K562 (cell line): ENCODE results near the gene GCK. TPM values are rescaled to one million over a fixed set of nuclear protein-coding genes. Genes with fewer than 3 reads are reported as not detected.

ENCODE experiments used
- BDP1 ChIP-seq: IDR thresholded peaks from 3 replicates; pipeline ENCODE4 v1.6.1; 2011; ENCODE audit not compliant: insufficient read length, insufficient read depth
- DIDO1 ChIP-seq: fragments of 450-650 bp; IDR thresholded peaks from 2 replicates; pipeline ENCODE4 v1.6.1; 2016; ENCODE audit warnings: low read depth, missing biosample characterization, missing genetic modification characterization
- EP400 ChIP-seq: fragments of 450-650 bp; IDR thresholded peaks from 2 replicates; pipeline ENCODE4 v1.6.1; 2017; ENCODE audit warnings: antibody characterized with exemption, mild to moderate bottlenecking, moderate library complexity
- FOXK1 ChIP-seq: sonication (generic); formaldehyde crosslinking; IDR thresholded peaks from 2 replicates; pipeline ENCODE4 v1.8.0; 2022; ENCODE audit warnings: missing genetic modification reagents, mild to moderate bottlenecking, borderline replicate concordance
- HNRNPK ChIP-seq: fragments of 200-400 bp; formaldehyde crosslinking; IDR thresholded peaks from one replicate; pipeline ENCODE4 v1.6.1; 2018; ENCODE audit warnings: mild to moderate bottlenecking, low read depth, low read length; ENCODE audit not compliant: poor library complexity, severe bottlenecking
- IFI16 ChIP-seq: fragments of 250-450 bp; sonication (Bioruptor Pico); IDR thresholded peaks from 2 replicates; pipeline ENCODE4 v2.1.2; 2022; ENCODE audit warnings: mild to moderate bottlenecking, inconsistent platforms
- KDM5B ChIP-seq: fragments of 200-600 bp; sonication (generic); IDR thresholded peaks from 2 replicates; pipeline ENCODE4 v1.6.1; 2012; ENCODE audit warnings: low read depth, mild to moderate bottlenecking, moderate library complexity, low read length, control low read depth, inconsistent platforms; ENCODE audit not compliant: insufficient replicate concordance
- MBD2 ChIP-seq: sonication (generic); IDR thresholded peaks from 2 replicates; pipeline ENCODE4 v1.6.1; 2016; ENCODE audit warnings: low read depth, borderline replicate concordance
- MCM3 ChIP-seq: fragments of 450-650 bp; IDR thresholded peaks from 2 replicates; pipeline ENCODE4 v1.6.1; 2016
- MEF2A ChIP-seq: IDR thresholded peaks from 2 replicates; pipeline ENCODE4 v1.6.1; 2011; ENCODE audit warnings: low read depth, mild to moderate bottlenecking, low read length, moderate library complexity; ENCODE audit not compliant: control insufficient read depth
- NR0B1 ChIP-seq: fragments of 450-650 bp; IDR thresholded peaks from one replicate; pipeline ENCODE4 v1.6.1; 2018; ENCODE audit warnings: mild to moderate bottlenecking, moderate library complexity; ENCODE audit not compliant: partially characterized antibody
- POLR2A ChIP-seq: fragments of 450-650 bp; conservative IDR thresholded peaks from 2 replicates; pipeline ENCODE4 v1.6.1; 2016
- SMARCE1 ChIP-seq: fragments of 450-650 bp; IDR thresholded peaks from 2 replicates; pipeline ENCODE4 v1.7.1; 2016; ENCODE audit warnings: mild to moderate bottlenecking
- SRF ChIP-seq, 2 experiments: fragments of 250-450, 450-650 bp in 1 of 2; sonication (Bioruptor Pico) in 1 of 2; sonication (generic) in 1 of 2; formaldehyde crosslinking; IDR thresholded peaks; 2 replicates each; pipeline versions ENCODE4 v1.5.0 to v1.5.1; 2020 to 2022; ENCODE audit warnings: mild to moderate bottlenecking in 1 of 2, missing genetic modification reagents in 1 of 2
- XRCC5 ChIP-seq: fragments of 200-400 bp; formaldehyde crosslinking; IDR thresholded peaks from 2 replicates; pipeline ENCODE4 v1.6.1; 2017; ENCODE audit warnings: low read depth, mild to moderate bottlenecking, low read length
- ZBTB43 ChIP-seq: sonication (generic); formaldehyde crosslinking; IDR thresholded peaks from 2 replicates; pipeline ENCODE4 v1.8.0; 2023; ENCODE audit warnings: mild to moderate bottlenecking, missing genetic modification reagents
- ZKSCAN8 ChIP-seq: fragments of 200-800 bp; sonication (Bioruptor generic); IDR thresholded peaks from 2 replicates; pipeline ENCODE4 v1.6.1; 2016; ENCODE audit warnings: missing genetic modification characterization, missing compliant biosample characterization
- ZNF408 ChIP-seq: fragments of 250-450 bp; sonication (Bioruptor Pico); IDR thresholded peaks from 2 replicates; pipeline ENCODE4 v1.4.0; 2020; ENCODE audit warnings: low read depth, mild to moderate bottlenecking, moderate library complexity
- ZSCAN29 ChIP-seq: fragments of 450-650 bp; IDR thresholded peaks from 2 replicates; pipeline ENCODE4 v1.6.1; 2017
- polyA plus RNA-seq, 8 experiments: library from polyadenylated mRNA; depleted of rRNA in 4 of 8; stranded (reverse) in 5 of 8; unstranded in 3 of 8; fragments of >200 nt; fragmentation: Nextera tagmentation in 2 of 8; fragmentation: Illumina TruSeq in 1 of 8; extraction: Ambion mirVana in 2 of 8; extraction: Trizol in 1 of 8; gene quantifications; 2 replicates each; pipeline versions ENCODE4 v1.2.1 to v1.2.3, GENCODE V29; 2011 to 2014; ENCODE audit warnings: inconsistent platforms in 1 of 8, missing spikeins in 1 of 8
- total RNA-seq, 7 experiments: library from RNA; depleted of rRNA in 6 of 7; stranded (reverse); fragments of >200 nt in 6 of 7; fragmentation: Illumina TruSeq in 2 of 7; extraction: Trizol in 2 of 7; gene quantifications; 2 replicates each; pipeline versions ENCODE4 v1.2.1 to v1.2.3, GENCODE V29; 2011 to 2021; ENCODE audit warnings: low replicate concordance in 1 of 7
- TF ChIP-seq, protein P1 (sequence below): fragments of 250-450 bp; sonication (Bioruptor Pico); IDR thresholded peaks from 2 replicates; pipeline ENCODE4 v1.8.0; 2021; ENCODE audit warnings: borderline replicate concordance, mild to moderate bottlenecking, moderate library complexity; ENCODE audit not compliant: poor library complexity, severe bottlenecking

The GCK gene
- total and polyA plus RNA-seq, 9 of the 15 experiments (the other 6 are each of a cell fraction or from before 2014, with no cell fraction given), result 0.11 to 0.55 (median 0.16) TPM; not detected in 3

DNA sequence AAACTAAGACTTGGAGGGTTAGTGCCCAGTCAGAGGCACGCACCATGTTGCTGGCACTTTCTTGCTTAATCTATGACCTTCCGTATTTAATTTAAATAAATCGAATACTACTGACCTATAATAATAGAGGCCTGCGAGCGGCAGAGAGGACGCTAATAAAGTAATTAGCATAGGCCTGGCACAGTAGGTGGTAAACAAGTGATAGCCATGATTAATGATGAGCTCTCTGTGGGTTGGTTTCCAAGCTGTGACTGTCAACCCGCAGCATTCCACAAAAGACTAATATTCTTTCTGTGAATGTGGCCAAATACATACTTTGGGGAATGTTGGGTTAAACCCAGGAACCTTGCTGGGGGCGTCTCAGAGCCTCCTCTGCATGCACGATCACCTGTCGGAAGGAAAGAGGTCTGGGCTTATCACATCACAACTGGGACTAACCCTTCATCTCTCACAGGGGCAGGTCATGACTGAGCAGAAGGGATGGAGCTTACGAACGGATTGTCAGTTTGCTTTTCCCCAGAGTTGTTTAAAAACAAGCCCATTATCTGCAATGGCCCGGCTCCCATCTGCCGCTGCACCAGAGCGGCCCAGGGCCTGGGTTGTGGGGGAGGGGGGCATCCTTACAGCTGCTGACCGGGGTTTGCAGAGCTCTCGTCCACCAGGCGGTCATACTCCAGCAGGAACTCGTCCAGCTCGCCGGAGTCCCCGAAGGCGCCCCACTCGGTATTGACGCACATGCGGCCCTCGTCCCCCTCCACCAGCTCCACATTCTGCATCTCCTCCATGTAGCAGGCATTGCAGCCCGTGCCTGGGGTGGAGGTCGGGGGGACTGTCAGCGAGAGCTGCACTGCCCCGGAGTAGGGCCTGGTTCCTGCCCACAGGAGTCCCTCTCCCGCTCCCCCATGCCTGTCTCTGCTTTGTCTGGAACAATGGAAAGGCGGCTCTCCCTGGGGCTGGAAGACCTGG is 41.9 kb downstream of the GCK start (continued):
- TF ChIP-seq KDM5B, result peak; percentile 12
- TF ChIP-seq ZBTB43 (CRISPR knock-in tag), result no peak
- no peak for TF ChIP-seq IFI16 (CRISPR knock-in tag)
- TF ChIP-seq, protein P1, sequence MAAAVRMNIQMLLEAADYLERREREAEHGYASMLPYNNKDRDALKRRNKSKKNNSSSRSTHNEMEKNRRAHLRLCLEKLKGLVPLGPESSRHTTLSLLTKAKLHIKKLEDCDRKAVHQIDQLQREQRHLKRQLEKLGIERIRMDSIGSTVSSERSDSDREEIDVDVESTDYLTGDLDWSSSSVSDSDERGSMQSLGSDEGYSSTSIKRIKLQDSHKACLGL (CRISPR knock-in tag), result no peak
- TF ChIP-seq ZKSCAN8 (CRISPR knock-in tag), result no peak
- TF ChIP-seq EP400, result peak; percentile 46; the same call in 1 of the 2 replicates
- TF ChIP-seq NR0B1, result no peak
- no peak for TF ChIP-seq SRF (CRISPR knock-in tag; IDR thresholded peaks at IDR 0.05)
- TF ChIP-seq SMARCE1, result peak; percentile 56; the same call in 1 of the 2 replicates
- no peak for TF ChIP-seq HNRNPK
- no peak for TF ChIP-seq ZSCAN29
- TF ChIP-seq XRCC5, result no peak
- no peak for TF ChIP-seq MEF2A
- no peak for TF ChIP-seq POLR2A
- TF ChIP-seq FOXK1 (CRISPR knock-in tag), result no peak
- no peak for TF ChIP-seq MBD2
- no peak for TF ChIP-seq BDP1
- no peak for TF ChIP-seq ZNF408 (CRISPR knock-in tag)
- no peak for TF ChIP-seq MCM3
- 0 out of 2 replicates have a peak, but pooled peaks have one; percentile 16 for TF ChIP-seq DIDO1 (tag)
